Endothelial cell (in vitro differentiated cells): ENCODE results near the gene LRP2. TPM values are rescaled to one million over a fixed set of nuclear protein-coding genes. Genes with fewer than 3 reads are reported as not detected.

Experiments
- DNase-seq: peaks from one replicate; pipeline ENCODE4 v3.0.0; 2021; ENCODE audit warnings: low spot score
- H3K27ac Mint-ChIP-seq: one replicate; pipeline ENCODE4 v1.8.0; 2021; ENCODE audit warnings: mixed read lengths, inconsistent platforms; ENCODE audit not compliant: unreplicated experiment
- H3K27me3 Mint-ChIP-seq: one replicate; pipeline ENCODE4 v1.8.0; 2021; ENCODE audit warnings: mild to moderate bottlenecking, moderate library complexity, mixed read lengths, inconsistent platforms; ENCODE audit not compliant: unreplicated experiment
- H3K36me3 Mint-ChIP-seq: one replicate; pipeline ENCODE4 v1.8.0; 2021; ENCODE audit warnings: mild to moderate bottlenecking, low read depth, mixed read lengths, inconsistent platforms; ENCODE audit not compliant: unreplicated experiment
- H3K4me1 Mint-ChIP-seq: one replicate; pipeline ENCODE4 v1.8.0; 2021; ENCODE audit warnings: mild to moderate bottlenecking, mixed read lengths, inconsistent platforms; ENCODE audit not compliant: unreplicated experiment
- H3K4me3 Mint-ChIP-seq: one replicate; pipeline ENCODE4 v1.8.0; 2021; ENCODE audit warnings: mild to moderate bottlenecking, mixed read lengths, inconsistent platforms; ENCODE audit not compliant: unreplicated experiment
- H3K9me3 Mint-ChIP-seq: one replicate; pipeline ENCODE4 v1.8.0; 2021; ENCODE audit warnings: mixed read lengths, inconsistent platforms; ENCODE audit not compliant: unreplicated experiment
- CTCF ChIP-seq: fragments of 200-600 bp; sonication (generic); IDR thresholded peaks from one replicate; pipeline ENCODE4 v1.5.0; 2021; ENCODE audit warnings: antibody characterized with exemption; ENCODE audit not compliant: unreplicated experiment
- total RNA-seq: library from RNA; stranded (reverse); fragmentation: NEBNext Ultra II Directional; extraction: Animal tissue kit (Norgen Biotek cat#: 25700); gene quantifications from one replicate; pipeline ENCODE4 v1.2.1, GENCODE V29; 2021; ENCODE audit not compliant: unreplicated experiment

Gene LRP2
- total RNA-seq, 1 donor from 2014 or later, result 0.23 TPM

DNA sequence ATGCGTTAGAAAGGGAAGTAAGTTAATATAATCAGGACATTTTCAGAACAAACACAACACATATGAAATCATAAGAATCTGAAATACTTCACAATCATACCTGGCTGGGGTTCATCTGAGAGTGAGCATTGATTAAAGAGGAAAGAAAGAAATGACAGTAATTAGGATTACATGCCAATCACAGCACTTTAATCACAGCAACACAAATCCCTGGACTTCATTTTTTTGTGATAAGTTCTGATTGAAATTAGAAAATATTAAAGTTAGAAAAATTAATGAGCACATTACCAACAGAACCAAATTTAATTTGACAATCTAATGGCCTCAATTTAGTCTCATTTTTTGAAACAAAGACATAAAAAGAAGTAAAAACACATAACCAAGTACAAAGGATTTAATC, 121.9 kb downstream of the LRP2 start:
- no peaks in the 10 kb centered on the region for H3K9me3 Mint-ChIP-seq
- H3K27ac Mint-ChIP-seq, result no peak overlapping the region
- peaks cover 1% of the 10 kb centered on the region for H3K27me3 Mint-ChIP-seq
- peaks cover 9% of the 10 kb centered on the region for H3K4me1 Mint-ChIP-seq
- TF ChIP-seq CTCF, result no peak
- H3K36me3 Mint-ChIP-seq, result no peaks in the 10 kb centered on the region
- no peak overlapping the region for H3K4me3 Mint-ChIP-seq
- DNase-seq, result no peak

GRCh38 chr2:169237939-169238338, 124.4 kb downstream of the LRP2 start:
- peaks cover 9% of the 10 kb centered on the region for H3K4me1 Mint-ChIP-seq
- DNase-seq, result no peak
- H3K9me3 Mint-ChIP-seq, result no peaks in the 10 kb centered on the region
- no peak for TF ChIP-seq CTCF
- H3K27ac Mint-ChIP-seq, result no peak overlapping the region
- H3K36me3 Mint-ChIP-seq, result no peaks in the 10 kb centered on the region
- H3K27me3 Mint-ChIP-seq, result no peaks in the 10 kb centered on the region
- no peak overlapping the region for H3K4me3 Mint-ChIP-seq

GRCh38 chr2:169237286-169237685, 125.0 kb downstream of the LRP2 start:
- Mint-ChIP-seq H3K27ac (no peak overlapping the region), H3K4me3 (no peak overlapping the region), H3K4me1 (peaks cover 9% of the 10 kb centered on the region), H3K36me3 (no peaks in the 10 kb centered on the region), H3K9me3 (no peaks in the 10 kb centered on the region), H3K27me3 (no peaks in the 10 kb centered on the region)
- DNase-seq, result no peak
- TF ChIP-seq CTCF, result no peak

DNA sequence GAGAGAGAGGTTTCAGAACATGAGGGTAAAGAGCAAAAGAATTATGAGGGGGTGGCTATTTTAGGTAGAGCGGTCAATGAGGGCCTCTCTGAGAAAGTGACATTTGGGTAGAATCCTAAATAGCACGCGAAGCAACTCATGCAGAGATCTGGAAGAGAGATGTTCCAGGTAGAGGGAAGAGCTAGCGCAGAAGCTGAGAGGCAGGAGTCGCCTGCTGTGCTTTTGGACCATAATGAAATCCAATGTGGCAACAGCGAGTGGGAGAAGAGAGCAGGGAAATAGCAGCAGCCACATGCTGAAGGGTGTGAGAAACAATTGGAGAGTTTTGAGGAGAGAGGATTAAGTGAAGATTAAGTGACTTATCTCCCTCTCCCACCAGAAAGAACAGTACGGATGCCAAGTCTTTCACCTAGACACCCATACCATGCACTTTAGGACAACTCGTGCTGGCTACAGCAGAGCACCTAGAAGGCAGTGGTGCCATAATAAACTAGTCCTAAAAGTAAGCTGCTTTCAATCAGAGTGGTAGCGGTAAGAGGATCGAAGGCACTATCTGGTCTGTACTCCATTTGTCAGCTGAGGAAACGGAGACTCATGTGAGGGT, 129.7 kb downstream of the LRP2 start:
- Mint-ChIP-seq H3K4me3 (no peak overlapping the region), H3K4me1 (no peaks in the 10 kb centered on the region), H3K27ac (no peak overlapping the region), H3K9me3 (no peaks in the 10 kb centered on the region), H3K36me3 (no peaks in the 10 kb centered on the region), H3K27me3 (no peaks in the 10 kb centered on the region)
- DNase-seq, result no peak
- no peak for TF ChIP-seq CTCF

GRCh38 chr2:169230204-169230603, 132.1 kb downstream of the LRP2 start:
- no peak for DNase-seq
- no peaks in the 10 kb centered on the region for H3K27me3 Mint-ChIP-seq
- TF ChIP-seq CTCF, result no peak
- H3K27ac Mint-ChIP-seq, result no peak overlapping the region
- no peaks in the 10 kb centered on the region for H3K4me1 Mint-ChIP-seq
- no peak overlapping the region for H3K4me3 Mint-ChIP-seq
- no peaks in the 10 kb centered on the region for H3K9me3 Mint-ChIP-seq
- no peaks in the 10 kb centered on the region for H3K36me3 Mint-ChIP-seq
